Activated CD4-positive, alpha-beta T cell treated with anti-CD3 and anti-CD28 coated beads, Interleukin-2, amount 50 U/mL, for 1 hour (primary cell): Measurements from ENCODE around the gene STIP1.
"Not testable (repeated sequence)": the region's sequence is repeated elsewhere in the genome, so short reads cannot be mapped to it uniquely, and the experiment has no call there.

Experiments used
- DNase-seq: peaks from one replicate; pipeline ENCODE4 v3.0.0-alpha.2; 2020

The STIP1 gene

DNA sequence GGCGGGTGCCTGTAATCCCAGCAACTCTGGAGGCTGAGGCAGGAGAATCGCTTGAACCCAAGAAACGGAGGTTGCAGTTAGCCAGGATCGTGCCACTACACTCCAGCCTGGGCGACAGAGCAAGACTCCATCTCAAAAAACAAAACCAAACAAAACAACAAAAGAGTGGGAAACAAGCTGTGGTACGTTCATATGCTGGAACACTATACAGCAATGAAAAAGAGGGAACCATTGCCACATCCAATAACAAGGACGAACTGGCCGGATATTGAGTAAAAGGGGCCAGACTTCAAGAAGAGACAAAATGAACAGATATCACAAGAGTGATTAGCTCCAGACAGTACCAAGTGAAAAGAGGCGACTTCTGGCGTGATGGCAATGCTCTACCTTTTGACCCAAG is 24.9 kb upstream of the STIP1 start:
- no peak for DNase-seq

DNA sequence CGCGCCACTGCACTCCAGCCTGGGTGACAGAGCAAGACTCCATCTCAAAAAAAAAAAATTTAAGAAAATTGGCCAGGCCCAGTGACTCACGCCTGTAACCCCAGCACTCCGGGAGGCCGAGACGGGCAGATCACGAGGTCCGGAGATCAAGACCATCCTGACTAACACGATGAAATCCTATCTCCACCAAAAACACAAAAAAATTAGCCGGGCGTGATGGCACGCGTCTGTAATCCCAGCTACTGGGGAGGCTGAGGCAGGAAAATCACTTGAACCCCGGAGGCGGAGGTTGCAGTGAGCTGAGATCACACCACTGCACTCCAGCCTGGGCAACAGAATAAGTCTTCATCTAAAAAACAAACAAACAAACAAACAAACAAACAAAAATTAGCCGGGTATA is 23.2 kb upstream of the STIP1 start:
- DNase-seq: not testable (repeated sequence)

DNA sequence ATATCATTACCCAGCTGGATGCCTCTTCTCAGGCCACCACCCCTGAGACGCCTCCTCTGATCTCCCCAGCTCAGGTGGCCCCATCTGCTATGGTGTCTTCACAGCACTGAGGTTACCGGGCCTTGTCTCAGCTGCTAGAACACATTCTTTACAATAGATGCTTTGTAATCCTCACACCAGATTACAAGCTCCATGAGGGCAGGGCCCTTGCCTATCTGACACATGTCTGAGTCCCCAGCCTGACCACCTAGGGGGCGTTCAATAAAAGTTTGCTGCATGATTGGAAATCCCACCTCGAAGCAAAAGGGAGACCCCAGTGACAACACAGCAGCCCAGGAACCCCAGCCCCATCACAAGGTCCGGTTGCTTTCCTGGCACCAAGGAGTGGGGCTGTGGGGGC is 22.0 kb upstream of the STIP1 start:
- DNase-seq: no peak

DNA sequence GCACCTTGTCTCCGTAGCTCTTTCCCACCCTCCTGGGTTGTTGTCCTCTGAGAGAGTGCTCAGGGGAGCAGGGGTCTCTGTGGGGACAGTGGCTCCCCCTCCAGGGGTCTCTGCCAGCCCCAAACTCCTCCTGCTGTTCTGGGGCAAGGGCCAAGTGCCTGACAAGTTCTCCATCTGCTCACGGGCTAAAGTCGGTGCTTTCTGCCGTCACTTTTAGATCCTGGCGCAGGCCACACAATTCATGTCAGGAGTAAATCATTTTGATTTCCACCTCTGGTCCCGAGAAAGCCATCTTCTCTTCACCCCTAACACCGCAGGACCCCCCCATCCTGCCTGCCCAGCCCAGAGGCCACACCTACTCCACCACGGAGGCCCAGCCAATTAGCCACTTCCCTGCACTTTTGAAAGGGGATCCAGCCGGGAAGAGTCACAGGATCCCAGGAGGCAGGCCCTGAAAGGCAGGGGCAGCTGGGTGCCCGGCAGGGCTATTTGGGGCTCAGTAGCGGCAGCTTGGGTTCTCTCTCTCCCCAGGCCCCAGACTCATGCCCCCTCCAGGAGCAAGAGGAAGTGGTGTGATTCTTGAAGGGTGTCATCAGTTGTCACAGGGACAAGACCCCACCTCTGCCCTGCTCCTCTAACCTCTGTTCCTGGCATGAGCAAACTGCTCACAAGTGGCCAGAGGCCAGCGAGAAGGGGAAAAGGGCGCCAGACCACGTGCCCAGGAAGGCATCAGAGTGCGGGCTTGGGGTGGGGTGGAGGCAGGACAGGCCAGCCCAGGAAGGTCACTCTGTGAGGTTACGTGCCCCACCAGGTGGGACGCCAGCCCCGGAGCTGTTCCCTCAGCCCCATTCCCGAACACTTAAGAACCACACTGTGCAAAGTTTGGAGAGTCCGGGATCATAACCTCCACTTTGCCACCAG is 21.3 kb upstream of the STIP1 start:
- DNase-seq: no peak

DNA sequence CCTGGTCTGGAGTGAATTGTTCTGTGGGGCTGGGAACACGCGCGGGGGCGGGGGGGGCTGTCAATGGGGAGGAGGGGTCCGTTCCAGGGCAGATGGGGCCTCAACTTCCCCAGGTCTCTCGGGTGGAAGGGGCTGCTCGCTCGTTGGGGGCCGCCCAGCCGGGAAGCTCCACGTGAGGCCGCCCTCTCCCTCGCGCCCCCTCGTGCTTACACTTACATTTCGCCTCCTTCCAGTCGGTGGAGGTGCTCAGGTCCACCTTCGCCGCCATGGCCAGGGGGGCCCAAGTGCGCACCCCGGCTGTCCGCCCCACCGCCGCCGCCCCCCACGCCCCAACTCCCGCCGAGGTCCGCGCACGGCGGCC is 20.5 kb upstream of the STIP1 start:
- DNase-seq: no peak

DNA sequence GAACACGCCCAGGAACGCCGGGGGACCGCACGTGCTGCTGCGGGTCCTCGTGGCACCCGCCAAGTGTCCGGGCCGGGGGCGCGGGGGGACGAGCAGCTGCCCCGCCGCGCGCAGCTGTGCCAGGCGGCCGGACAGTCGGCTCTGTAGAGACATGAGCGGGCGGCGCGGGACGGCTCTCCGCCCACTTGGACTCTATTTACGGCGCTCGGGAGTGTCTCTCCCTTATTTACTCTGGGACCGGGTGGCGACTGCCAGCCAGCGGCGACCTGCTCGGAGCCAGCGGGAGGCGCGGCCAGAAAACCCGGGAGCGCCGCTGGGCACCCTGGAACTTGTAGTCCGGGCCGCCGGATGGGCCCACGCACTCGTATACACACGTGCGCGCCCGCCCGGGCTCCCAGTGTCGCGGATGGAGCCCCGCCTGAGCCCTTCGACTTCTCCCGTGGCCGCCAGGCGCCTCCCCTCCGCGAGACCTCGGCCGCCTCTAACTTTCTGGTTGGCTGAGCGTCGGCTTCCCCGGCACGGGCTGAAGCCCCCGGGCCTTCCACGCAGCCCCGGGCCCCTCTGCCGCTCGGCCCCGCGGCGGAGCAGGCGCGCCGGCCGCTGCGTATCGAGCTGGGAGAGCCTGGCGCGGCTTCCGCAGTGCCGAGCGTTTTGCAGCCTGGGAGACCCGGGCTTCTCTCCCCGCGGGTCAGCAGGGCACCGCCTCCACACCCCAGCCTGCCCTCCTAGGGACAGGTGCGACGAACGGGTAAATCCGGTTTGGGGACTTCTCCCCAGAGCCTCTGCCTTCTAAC is 19.9 kb upstream of the STIP1 start, which contains the start of gene MACROD1:
MACROD1 (minus strand) TSS at position 272 of the 794 bp plus-strand sequence; CDS start at position 153, 119 bp downstream.
- peak; percentile 68 for DNase-seq

DNA sequence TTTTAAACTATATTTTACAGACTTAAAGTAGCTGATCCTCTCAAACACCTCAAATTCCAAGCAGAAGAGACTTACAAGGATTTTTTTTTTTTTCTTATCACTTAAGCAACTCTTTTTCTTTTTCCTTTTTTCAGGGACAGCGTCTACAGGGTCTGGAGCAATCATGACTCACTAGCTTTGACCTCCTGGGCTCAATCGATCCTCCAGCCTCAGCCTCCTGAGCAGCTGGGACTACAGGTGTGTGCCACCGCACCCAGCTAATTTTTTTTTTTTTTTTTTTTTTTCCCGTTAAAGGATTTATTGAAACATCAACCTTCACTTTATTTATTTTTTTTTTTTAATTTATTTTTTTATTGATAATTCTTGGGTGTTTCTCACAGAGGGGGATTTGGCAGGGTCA is 15.6 kb upstream of the STIP1 start:
- no peak for DNase-seq

DNA sequence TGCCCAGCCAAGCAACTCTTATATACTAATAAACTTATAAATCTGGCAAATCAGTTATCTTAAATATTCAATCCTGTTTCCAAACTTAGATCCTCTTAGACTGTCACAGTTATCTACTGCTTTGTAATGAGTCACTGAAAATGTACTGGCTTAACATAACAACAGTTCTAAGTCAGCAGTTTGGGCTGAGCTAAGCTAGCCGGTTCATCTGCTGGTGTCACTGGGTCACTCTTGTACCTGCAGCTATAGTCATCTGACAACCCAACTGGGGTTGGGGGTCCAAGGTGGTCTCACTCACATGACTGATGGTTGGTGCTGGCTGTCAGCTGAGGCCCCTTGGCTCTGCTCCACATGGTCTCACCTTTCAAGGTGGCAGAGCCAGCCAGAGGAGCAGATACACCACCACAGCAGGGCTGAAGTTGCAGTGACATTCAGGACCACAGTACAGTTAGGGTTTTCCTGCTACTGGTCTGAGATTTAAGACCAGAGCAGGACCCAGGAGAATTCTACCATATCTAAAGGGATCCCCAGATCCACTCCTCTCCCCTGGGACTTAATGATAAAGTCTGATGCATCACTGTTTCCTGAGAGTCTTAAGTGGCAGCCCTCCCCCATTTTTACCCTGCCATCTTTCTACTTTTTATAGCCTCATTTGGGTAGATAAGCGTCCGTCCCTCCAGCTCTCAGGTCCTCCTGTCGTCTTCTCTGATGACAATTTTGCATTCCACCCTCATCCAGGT is 12.2 kb upstream of the STIP1 start:
- no peak for DNase-seq

DNA sequence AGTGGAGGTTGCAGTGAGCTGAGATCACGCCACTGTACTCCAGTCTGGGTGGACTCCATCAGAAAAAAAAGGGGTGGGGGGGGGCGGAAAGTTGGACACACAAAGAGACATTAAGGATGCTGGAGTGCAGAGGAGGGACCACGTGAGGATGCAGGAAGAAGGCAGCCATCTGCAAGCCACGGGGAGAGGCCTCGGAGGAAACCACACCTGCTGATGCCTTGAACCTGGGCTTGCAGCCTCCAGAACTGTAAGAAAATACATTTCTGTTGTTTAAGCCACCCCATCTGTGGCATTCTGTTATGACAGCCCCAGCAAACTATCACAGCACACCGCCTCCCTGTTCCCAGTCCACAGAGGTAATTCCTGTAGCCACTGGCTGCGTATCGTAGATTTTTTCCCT is 9.2 kb upstream of the STIP1 start:
- DNase-seq: no peak

DNA sequence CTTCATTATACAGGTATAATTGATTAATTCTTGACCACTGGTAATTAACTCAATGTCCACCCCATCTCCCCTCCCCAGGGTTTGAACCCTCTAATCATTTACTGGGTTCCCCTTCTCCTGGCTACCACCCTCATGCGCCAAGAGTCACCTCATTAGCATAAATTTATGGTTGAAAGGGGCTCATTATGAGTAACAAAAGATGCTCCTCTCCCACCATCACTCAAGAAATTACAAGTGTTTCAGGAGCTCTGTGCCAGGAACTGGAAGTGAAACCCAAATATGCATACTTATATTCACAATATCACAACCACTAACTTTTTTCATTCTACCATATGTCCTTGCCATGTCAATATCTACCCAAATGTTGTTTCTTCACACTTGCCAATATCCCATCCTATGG is 7.8 kb upstream of the STIP1 start:
- DNase-seq: no peak

DNA sequence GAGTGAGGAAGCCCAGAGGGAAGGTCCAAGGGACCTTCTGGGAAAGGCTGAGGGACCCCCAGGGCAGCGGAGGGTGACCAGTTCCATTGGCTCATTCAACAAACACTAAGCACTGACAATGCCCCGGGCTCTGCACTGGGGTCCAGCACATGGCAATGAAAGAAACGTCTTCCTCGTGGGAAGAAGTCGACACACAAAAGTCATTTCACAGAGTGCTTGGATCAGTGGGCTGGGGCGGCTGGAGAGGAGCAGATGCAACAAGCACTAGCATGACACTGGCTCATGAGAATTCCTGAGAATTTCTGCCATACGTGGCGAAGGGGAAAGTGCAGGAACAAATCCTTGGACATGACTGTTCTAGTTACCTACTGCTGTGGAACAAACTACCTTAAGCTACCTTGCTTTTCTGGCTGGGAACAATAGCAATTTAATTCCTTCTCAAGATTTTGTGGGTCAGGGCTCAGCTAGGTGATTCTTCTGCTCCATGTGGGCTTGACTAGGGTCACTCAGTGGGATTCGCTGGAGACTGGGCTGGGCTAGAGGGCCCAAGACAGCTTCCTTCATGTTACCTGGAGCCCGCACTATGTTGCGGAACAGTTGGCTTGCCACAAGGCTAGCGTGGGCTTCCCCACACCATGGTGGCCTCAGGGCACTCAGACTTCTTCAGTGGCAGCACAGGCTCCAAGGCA is 6.9 kb upstream of the STIP1 start:
- no peak for DNase-seq

DNA sequence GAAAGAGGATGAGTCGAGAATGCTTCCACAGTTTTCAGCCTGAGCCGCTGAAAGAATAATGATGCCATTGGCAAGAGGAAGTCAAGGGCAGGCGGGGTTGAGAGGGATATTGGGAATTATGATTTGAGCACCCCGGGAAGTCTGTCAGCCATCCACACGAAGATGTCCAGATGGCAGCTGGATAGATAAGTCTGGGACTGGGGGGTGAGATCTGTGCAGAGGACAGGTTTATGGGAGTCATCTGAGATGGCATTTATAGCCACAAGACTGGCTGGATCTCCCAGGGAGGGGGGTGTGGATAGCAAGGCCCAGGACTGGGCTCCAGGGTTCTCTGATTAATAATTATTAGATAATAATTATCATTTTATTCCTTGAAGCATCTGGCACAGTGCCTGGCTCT is 5.1 kb upstream of the STIP1 start:
- DNase-seq: no peak

DNA sequence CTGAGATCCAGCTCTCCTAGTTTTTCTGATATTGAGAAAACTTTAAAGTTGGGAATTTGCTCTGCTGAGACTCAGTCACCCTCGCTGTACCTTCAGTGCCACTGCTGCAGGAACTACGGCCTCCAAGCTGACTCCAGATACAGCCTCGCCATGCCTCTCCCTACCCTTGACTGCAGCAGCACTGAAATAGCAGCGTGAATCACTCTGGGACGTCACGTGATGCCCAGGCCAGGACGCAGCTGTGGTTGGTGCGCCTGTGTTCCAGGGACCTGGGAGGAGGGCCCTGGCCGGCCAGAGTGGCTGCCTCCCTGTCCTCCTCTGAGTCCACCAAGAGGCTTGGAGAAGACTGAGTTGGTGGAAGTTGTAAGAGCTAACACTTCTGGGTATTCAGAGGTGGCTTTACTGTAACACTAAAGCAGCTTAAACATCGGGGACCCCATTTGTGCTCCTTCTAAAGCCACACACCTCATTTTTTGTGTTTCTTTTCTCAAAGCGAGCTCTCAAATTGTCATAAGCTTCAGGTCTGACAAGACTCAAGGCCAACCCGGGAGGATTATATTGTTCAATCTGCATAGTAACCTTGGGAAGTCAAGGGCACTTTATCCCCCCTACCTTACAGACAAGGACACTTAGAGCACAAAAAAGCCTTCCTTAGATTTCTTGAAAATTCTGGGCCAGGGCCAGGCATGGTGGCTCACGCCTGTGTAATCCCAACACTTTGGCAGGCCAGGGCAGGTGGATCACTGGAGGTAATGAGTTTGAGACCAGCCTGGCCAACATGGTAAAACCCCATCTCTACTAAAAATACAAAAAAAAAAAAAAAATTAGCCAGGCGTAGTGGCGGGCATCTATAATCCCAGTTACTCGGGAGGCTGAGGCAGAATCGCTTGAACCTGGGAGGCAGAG is 4.2 kb upstream of the STIP1 start:
- peak; percentile 8 for DNase-seq

DNA sequence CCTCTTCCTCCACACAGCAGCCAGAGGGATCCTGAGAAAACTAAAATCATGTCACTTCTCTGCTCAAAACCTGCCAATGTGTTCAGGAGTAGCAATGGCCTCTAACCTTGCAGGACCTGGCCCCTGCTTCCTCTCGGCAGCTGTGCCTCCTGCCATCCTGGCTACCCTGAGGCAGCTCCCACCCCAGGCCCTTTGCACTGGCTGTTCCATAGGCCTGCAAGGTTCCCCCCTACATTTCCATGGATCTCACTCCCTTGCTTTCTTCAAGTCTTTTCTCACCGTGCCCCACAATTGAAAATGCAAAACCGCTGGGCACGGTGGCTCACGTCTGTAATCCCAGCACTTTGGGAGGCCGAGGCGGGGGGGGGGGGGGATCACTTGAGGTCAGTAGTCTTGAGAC is 2.1 kb upstream of the STIP1 start:
- DNase-seq: no peak

DNA sequence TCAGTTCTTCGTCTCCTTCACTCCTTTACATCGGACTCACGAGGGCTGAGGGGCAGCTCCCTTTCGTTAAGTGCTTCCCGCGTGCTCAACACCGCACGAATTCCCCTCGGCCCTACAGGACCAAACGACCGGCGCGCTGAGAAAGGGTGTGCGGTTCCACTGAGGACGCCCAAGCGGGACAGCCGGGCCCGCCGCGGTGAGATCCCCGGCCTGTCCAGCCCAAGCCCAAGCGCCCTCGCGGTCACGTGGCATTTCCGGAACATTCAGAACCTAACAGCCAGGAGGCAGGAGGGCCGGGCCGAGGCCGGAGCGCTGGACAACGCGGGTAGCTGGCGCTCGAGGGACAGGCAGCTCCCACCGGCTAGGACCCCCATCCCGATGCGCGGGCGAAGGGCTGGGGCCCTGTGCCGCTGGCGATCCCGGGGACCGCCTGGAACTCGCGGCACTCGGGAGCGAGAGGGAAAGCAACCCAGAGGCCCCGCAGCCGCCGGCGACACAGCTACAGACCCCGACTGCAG is 737 bp upstream of the STIP1 start:
- DNase-seq: no peak

DNA sequence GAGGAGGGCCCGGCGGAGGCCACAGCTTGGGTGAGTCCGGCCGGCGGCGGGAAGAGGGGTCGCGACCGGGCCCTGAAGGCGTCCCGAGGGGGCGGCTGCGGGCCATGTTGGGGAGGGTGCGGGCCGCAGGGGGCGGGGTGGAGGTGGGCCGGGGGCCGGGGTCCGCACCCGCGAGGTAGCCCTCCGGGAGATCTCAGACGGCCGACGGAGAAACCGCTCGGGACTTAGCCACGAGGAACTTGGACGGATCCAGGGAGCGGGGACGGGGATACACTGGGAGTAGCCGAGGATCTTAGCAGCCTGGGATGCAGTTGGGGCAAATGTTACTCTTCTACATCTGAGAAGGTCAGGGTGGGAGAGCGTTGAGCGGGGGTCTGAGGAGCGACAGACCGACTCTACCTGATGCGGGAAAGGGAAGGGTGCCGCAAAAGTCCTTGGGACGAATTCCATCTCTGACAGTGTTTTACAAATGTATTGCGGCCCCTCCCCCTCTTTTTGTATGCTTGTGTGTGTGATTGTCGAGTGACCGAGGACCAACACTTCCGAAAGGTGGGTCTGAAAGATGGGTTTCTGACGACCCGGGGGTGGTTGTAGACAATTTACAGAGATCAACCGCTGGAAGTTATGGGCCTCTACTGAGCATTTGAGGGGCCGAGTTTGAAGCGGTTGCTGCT is 658 bp downstream of the STIP1 start:
- peak; percentile 25 for DNase-seq

DNA sequence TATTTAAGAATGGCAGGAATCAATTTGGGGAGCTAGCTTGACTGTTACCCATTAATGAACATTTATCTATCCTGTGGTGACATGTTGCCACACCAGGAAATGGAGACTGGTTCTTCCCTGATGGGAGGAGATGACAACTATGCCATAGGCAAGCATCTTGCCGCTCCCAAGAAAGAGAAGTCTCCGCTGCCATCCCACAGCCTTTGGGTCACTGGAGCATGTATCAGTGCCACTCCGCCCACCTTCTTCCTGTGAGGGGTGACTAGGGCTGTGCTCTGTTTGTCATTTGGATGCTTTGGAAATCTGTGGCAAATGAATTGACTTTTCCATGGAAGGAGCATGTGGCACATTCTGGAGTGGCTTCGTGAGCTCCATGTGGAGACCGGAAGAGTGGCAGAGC is 6.5 kb downstream of the STIP1 start:
- DNase-seq: no peak

DNA sequence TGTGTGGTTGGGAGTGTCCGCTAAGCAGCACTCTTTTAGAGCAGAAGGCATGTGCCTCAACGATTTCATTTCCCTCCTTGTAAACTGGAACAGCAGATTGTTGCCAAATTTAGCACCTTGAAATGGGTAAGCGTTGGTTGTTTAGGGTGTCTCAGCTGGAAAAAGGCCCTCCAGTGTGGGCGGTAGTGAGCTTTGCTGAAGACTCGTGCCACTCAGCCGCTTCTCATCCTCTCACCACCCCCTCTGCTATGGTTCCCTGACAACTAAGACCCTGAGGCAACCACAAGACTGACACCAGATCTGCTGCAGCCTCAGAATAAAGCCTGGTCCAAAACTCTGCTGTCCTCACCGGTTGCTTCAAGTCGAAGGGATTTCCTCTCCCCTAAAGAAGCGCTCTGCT is 10.7 kb downstream of the STIP1 start:
- DNase-seq: no peak

DNA sequence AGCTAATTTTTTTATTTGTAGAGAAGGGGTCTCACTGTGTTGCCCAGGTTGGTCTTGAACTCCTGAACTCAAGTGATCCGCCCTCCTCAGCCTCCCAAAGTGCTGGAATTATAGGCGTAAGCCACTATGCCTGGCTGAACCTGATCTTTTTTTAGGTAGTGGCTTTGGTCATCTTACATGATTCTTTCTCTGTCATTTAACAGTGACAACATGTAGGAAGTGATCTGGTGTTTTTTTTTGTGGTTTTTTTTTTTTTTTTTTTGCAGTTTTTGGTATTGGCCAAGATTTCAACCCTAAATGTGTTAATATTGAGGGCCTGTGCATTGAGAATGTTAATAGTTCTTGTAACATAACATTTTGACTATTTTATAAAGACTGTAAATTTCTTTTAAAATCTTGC is 12.5 kb downstream of the STIP1 start:
- no peak for DNase-seq

DNA sequence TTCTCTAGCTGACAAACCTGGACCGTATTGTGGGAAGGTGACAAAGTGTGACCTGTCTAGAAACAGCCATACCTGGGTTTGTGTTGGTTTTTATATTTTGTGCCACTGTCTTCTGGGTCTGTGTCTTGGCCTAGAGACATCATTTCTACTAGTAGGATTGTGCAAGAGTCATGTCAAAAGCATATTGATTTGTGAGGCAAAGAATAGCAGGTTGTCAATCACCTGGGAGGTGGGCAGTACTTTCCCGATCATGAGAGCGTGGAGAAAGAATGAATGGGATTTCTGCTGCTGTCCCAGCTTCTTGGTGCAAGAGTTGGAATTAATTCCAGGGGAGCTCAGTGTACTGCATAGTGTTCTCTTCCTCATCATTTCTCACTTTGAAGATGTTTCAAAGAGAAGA is 15.6 kb downstream of the STIP1 start:
- DNase-seq: no peak

DNA sequence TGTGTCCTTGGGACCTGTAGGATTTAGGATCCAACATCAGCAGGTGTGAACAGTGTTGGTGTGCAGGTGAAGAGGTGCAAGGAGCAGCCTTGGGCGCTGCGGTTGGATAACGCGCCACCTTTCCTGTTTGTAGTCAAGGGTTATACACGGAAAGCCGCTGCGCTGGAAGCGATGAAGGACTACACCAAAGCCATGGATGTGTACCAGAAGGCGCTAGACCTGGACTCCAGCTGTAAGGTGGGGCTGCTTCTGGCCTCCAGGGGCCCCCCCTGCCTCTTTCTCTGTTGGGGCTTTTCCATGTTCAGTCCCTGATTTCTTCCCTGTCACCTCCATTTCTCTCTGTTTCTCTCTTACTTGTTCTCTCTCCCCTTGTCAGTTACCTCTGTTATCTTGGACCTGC is 17.0 kb downstream of the STIP1 start:
- no peak for DNase-seq
